Uterus (tissue), 4 donors: ENCODE results near the gene YJEFN3. TPM values are rescaled to one million over a fixed set of nuclear protein-coding genes. Genes with fewer than 3 reads are reported as not detected.

ENCODE experiments used
- DNase-seq, 2 donors: peaks; one replicate each; pipeline ENCODE4 v3.0.0-alpha.2; 2019 to 2020
- H3K27ac ChIP-seq, 2 donors: fragments of 200-600 bp; sonication (generic); 1 replicate in 1 of 2; 2 replicates in 1 of 2; pipeline ENCODE4 v1.5.1; 2016 to 2018
- H3K27me3 ChIP-seq, 2 donors: fragments of 200-600 bp; sonication (generic); one replicate each; pipeline ENCODE4 v1.5.1; 2018 to 2019; ENCODE audit warnings: control low read depth in 1 of 2
- H3K36me3 ChIP-seq, 2 donors: fragments of 200-600 bp; sonication (generic); one replicate each; pipeline ENCODE4 v1.5.1; 2019; ENCODE audit warnings: control low read depth in 1 of 2
- H3K4me1 ChIP-seq, 2 donors: fragments of 200-600 bp; sonication (generic); one replicate each; pipeline ENCODE4 v1.5.1; 2018 to 2019; ENCODE audit warnings: control low read depth in 1 of 2
- H3K4me3 ChIP-seq, 2 donors: fragments of 200-600 bp; sonication (generic); 1 replicate in 1 of 2; 2 replicates in 1 of 2; pipeline ENCODE4 v1.5.1; 2018 to 2019; ENCODE audit warnings: mild to moderate bottlenecking in 1 of 2
- H3K9me3 ChIP-seq, 2 donors: fragments of 200-600 bp; sonication (generic); one replicate each; pipeline ENCODE4 v1.5.1; 2019; ENCODE audit warnings: control low read depth in 1 of 2
- POLR2A ChIP-seq, 2 donors: fragments of 450-650 bp; IDR thresholded peaks; one replicate each; pipeline ENCODE4 v1.6.1; 2016; ENCODE audit warnings: antibody characterized with exemption in 2 of 2, mild to moderate bottlenecking in 1 of 2, moderate library complexity in 1 of 2
- intact Hi-C: fragments of 100-400 bp; cut with DNase I; formaldehyde crosslinking; loops from one replicate; pipeline ENCODE4 v1.15.1; 2023; ENCODE audit warnings: low total_unique reads
- total RNA-seq, 4 donors: library from RNA; depleted of rRNA in 3 of 4; stranded (reverse); fragments of >200 nt in 3 of 4; gene quantifications; one replicate each; pipeline versions ENCODE4 v1.1.0 to v1.2.4, GENCODE V29; 2014 to 2023
- TF ChIP-seq, protein P1 (sequence below), 4 experiments: fragments of 200-600 bp in 2 of 4; fragments of 450-650 bp in 2 of 4; sonication (generic) in 2 of 4; IDR thresholded peaks; one replicate each; pipeline ENCODE4 v1.5.1; 2016 to 2019; ENCODE audit warnings: antibody characterized with exemption in 4 of 4, mild to moderate bottlenecking in 2 of 4, moderate library complexity in 1 of 4
- donor health status: DM: yes; HTN: yes; CAD: no.

The YJEFN3 gene
- total RNA-seq, 4 donors from 2014 or later, result 1.5 to 6.8 (median 2.9) TPM; not detected in 1

DNA sequence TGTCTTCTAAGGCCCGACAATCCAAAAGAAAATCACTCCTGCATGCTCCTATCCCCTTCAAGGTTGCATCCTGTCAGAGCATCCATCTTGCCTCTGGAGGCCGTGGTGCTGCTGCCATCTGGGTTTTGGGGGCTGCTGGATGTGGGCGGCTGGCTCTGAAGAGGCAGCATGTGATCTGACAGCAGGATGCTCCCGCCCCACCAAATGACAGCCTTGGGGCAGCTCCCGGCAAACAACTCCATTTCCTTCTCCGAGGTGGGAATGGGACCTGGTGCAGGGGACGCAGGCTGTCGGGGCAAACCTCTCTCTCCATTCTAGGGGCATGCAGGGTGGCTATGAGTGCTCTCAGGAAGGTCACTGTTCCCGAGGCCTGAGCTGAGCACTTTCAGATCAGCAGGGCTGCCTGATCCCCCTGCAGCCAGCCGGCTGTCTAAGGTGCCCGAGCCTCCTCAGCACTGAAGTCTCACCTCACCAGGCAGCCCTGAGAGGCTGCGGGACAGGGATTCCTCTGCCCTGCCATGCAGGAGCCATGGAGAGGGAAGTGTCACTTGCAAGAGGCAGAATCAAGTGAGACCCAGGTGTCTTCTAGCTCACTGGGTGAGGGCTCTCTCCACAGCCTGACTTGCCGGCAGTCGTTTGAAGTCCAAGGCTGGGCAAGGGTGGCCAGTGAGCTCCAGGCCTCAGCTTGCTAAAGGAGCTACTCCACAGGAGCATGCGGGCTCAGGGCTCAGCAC lies 42.2 kb upstream of the YJEFN3 start:
- no peak for DNase-seq
- H3K36me3 ChIP-seq, result no peaks in the 10 kb centered on the region
- no peaks in the 10 kb centered on the region for H3K9me3 ChIP-seq
- H3K4me1 ChIP-seq, result peaks cover 6 to 39% of the 10 kb centered on the region in 2 donors
- H3K4me3 ChIP-seq, result no peak overlapping the region
- no peaks in the 10 kb centered on the region for H3K27me3 ChIP-seq
- intact Hi-C loops, result loop anchor here (5.0 kb wide), 1 partner anchor 119 kb away; no protein-coding TSS in a partner anchor
- TF ChIP-seq, protein P1, sequence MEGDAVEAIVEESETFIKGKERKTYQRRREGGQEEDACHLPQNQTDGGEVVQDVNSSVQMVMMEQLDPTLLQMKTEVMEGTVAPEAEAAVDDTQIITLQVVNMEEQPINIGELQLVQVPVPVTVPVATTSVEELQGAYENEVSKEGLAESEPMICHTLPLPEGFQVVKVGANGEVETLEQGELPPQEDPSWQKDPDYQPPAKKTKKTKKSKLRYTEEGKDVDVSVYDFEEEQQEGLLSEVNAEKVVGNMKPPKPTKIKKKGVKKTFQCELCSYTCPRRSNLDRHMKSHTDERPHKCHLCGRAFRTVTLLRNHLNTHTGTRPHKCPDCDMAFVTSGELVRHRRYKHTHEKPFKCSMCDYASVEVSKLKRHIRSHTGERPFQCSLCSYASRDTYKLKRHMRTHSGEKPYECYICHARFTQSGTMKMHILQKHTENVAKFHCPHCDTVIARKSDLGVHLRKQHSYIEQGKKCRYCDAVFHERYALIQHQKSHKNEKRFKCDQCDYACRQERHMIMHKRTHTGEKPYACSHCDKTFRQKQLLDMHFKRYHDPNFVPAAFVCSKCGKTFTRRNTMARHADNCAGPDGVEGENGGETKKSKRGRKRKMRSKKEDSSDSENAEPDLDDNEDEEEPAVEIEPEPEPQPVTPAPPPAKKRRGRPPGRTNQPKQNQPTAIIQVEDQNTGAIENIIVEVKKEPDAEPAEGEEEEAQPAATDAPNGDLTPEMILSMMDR (IDR thresholded peaks at IDR 0.05), result no peak
- TF ChIP-seq POLR2A (IDR thresholded peaks at IDR 0.05), result no peak
- no peak overlapping the region for H3K27ac ChIP-seq

DNA sequence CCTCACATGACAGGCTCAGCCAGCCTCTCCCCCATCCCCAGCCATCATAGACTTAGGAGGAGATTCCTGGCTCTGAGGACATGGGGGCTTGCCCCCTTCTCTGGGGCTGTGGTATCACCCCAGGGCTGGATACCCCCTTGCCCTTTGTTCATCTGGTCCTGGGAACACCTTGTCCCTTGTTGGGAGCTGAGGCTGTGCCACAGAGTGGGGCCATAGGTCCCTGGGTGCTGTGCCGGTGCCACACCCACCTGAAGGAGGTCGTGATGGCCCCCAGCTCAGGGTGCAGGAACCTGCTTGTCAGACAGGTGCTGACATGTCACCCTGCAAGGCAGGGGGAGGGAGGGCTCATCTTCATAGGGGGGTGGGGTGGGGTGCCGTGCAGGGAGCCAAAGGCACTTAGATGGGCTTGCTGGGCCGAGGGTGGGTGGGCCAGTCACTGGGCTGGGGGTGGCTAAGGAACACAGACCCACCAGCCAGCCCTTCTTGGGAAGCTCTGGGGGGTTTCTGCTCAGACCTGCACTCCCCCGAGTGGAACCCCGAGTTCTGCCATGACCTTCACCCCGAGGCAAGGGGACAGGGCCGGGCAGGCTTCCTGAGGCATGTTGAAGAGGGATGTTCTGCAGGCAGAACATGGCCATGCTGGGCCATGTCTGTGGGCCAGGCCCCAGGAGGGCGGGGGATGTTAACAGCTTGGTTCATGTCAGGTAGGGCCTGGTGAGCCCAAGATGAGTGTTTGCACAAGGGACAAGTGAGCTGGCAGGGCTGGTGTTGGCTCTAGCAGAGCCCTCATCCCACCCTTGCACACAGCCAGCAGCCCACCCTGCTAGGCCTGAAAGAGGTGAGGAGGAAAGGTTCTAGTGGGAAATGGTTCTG lies 41.4 kb upstream of the YJEFN3 start:
- DNase-seq, result no peak
- intact Hi-C loops, result loop anchor here (5.0 kb wide), 1 partner anchor 120 kb away; no protein-coding TSS in a partner anchor
- H3K9me3 ChIP-seq, result no peaks in the 10 kb centered on the region
- no peaks in the 10 kb centered on the region for H3K36me3 ChIP-seq
- H3K27ac ChIP-seq, result peak overlapping the region; percentile 21 to 66
- H3K4me3 ChIP-seq, result no peak overlapping the region
- TF ChIP-seq POLR2A (IDR thresholded peaks at IDR 0.05), result no peak
- TF ChIP-seq, protein P1 (IDR thresholded peaks at IDR 0.05), result no peak
- no peaks in the 10 kb centered on the region for H3K27me3 ChIP-seq
- H3K4me1 ChIP-seq, result peaks cover 6 to 39% of the 10 kb centered on the region in 2 donors

DNA sequence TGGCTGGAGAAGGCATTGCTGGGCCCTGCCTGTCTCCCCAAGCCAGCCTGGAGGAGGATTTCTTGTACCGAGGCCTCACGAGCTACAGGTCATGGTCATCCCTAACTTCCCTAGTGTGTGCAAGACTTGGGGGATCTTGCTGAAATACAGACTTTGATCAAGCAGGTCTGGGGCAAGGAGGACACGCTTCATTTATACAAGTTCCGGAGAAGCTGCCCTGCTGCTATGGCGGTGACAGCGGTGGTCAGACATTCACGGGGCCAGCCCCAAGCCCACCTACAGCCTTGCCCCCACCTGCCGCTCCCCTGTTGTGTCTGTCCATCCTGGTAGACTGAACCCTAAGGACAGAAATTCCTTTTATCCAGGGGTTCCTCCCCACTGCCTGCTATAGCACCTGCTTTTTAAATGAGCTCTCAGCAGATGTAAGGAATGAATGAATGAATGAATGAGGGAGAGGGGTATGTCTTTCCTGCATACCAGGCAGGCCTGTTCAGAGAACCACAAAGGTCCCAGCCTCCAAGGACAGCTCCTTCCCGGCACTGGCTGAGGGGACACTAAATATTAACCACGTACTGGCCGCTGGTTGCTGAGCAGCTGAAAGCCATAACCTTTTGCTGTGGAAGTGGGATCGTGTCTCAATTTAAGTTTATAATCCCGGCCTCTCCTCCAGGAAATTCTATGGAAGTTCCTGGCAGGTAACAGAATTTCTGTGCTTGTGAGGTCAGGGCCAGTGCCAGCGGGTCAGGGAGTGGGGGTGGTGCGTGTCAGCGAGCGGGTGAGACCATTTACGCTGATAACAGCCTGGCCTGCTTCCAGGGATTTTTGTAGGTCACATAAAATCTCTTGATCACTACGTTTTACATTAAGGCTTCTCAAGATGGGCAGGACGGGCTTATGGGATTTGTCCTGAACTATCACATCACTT lies 40.5 kb upstream of the YJEFN3 start:
- peak overlapping the region; percentile 66 to 78 for H3K27ac ChIP-seq
- no peaks in the 10 kb centered on the region for H3K9me3 ChIP-seq
- TF ChIP-seq POLR2A (IDR thresholded peaks at IDR 0.05), result no peak
- TF ChIP-seq, protein P1 (IDR thresholded peaks at IDR 0.05), result no peak
- H3K4me1 ChIP-seq, result peaks cover 6 to 39% of the 10 kb centered on the region in 2 donors
- H3K27me3 ChIP-seq, result no peaks in the 10 kb centered on the region
- intact Hi-C loops, result loop anchor here (5.0 kb wide), 1 partner anchor 121 kb away; no protein-coding TSS in a partner anchor
- H3K4me3 ChIP-seq, result no peak overlapping the region
- no peaks in the 10 kb centered on the region for H3K36me3 ChIP-seq
- DNase-seq, result peak in 1 of 2 donors; percentile 39

DNA sequence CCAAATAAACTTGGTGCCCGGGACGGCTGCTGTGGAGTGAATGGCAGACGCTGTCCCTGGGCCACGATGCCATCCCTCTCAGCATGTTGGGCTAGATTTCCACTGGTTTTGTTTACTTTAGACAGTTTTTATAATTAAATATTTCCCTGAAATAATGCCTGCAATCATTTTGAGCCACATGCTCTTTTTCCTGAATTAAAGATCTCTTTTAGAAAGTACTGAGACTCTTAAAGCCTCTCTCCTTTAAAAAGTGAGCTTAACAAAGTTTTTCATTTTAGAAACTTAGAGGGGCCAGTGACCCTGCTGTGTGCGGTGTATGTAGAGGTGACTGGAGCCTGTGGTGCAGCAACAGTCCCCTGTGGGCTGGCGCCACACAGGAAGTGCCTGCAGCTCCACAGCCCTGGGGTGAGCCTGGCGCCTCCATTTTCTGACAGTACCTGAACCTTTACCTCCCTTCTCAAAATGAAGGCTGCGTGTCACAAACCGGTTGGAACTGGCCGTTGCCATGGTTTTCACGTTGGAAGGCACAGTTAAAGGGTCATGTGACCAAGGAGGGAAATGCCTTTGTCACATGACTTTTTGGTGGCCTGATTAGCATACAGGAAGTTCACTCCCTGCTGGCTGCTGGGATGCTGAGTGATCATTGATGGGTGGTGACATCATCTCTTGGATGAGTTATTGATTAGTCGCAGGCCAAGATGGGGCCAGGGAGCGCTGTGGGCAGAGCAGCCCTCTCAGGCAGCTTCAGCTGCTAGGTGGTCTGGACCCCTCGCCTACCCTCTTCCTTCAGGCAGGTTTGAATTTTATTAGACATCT lies 39.6 kb upstream of the YJEFN3 start:
- Histone ChIP-seq H3K4me1 (peaks cover 6 to 39% of the 10 kb centered on the region in 2 donors), H3K4me3 (no peak overlapping the region), H3K36me3 (no peaks in the 10 kb centered on the region), H3K9me3 (no peaks in the 10 kb centered on the region), H3K27ac (peak overlapping the region; percentile 66 to 78), H3K27me3 (no peaks in the 10 kb centered on the region)
- TF ChIP-seq, protein P1 (IDR thresholded peaks at IDR 0.05), result no peak
- TF ChIP-seq POLR2A (IDR thresholded peaks at IDR 0.05), result no peak
- intact Hi-C loops, result loop anchor here (5.0 kb wide), 1 partner anchor 122 kb away; no protein-coding TSS in a partner anchor
- DNase-seq, result peak; percentile 76 to 83
